ENCODE results near the gene ZNF679. TPM values are rescaled to one million over a fixed set of nuclear protein-coding genes. Genes with fewer than 3 reads are reported as not detected.
"Not testable (repeated sequence)": the region's sequence is repeated elsewhere in the genome, so short reads cannot be mapped to it uniquely, and the experiment has no call there.

ZNF679 gene
- polyA plus RNA-seq, 2 of the 4 experiments (the other 2 are of a cell fraction) = not detected

DNA sequence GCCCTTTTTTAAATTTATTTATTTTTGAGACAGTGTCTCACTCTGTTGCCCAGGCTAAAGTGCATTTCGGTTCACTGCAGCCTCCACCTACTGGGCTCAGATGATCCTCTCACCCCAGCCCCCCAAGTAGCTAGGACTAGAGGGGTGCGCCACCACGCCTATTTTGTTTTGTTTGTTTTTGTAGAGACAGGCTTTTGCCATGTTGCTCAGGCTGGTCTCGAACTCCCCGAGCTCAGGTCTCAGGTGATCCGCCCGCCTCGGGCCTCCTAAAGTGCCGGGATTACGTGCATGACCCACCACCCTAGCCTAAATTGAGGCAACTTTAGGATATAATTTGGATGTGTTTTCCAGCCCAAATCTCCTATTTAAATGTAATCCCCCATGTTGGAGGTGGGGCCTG is 86.3 kb downstream of the ZNF679 start (continued):
- no peak for TF ChIP-seq FOSL2 (IDR thresholded peaks at IDR 0.05)
- no peak for TF ChIP-seq FOSL2 (CRISPR knock-in tag; IDR thresholded peaks at IDR 0.05)
- TF ChIP-seq EHF (CRISPR knock-in tag; IDR thresholded peaks at IDR 0.05) = no peak
- no peak for TF ChIP-seq BHLHE40 (IDR thresholded peaks at IDR 0.05; ENCODE audit: low read depth, low read length)
- no peak for TF ChIP-seq TFCP2L1 (CRISPR knock-in tag; IDR thresholded peaks at IDR 0.05)
- TF ChIP-seq CEBPB (IDR thresholded peaks at IDR 0.05) = no peak
- no peak for TF ChIP-seq EHMT2 (IDR thresholded peaks at IDR 0.05; ENCODE audit: low read depth)

DNA sequence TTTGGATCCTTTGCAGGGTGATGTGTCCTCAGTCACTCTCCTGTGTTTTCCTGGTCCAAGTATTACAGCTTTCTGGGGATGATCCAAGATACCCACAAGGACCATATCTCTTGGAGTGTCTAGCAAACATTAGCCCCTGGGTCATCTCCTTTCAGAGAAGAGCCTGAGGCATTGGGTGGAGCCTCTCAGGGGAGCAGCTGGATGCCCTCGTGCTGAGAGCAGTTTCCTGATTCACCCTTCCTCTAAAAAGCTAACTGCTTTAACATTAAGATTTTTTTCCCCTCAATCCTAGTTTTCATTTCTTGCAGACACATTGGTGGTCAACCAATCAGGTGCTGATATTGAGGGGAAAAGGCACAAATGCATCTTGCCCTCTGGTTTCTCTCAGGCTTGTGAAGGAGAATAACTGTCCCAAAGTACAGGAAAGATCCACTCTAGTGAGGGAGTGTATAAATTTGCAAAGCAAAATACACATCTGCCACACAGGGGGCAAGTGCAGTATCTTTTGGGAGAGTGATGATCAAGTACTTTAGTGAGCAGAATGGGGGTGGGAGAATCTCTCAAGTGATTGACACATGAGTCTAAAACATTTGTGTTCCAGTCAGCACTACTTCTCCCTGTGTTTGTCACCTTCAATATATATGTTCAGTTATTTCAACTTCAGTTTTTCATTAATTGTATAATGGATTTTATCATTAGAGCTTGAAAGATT is 87.9 kb downstream of the ZNF679 start:
- POLR2A ChIA-PET; H3K4me3 ChIP-seq; CTCF ChIA-PET; H3K4me2 ChIP-seq; ATAC-seq; H3K4me1 ChIP-seq; H3K27ac ChIP-seq; H3K9me3 ChIP-seq; DNase-seq (ENCODE audit: low read depth in 1 of 2, low spot score in 1 of 2); FAIRE-seq: not testable (repeated sequence)
- WGBS (ENCODE audit: missing lambda C conversion rate) = 0% methylated on average over 1 of the region's 1 CpG

Other genes starting within 250 kb of the ZNF679 start
- not detected in 2 replicates for gene ZNF722, start 229.6 kb upstream of the ZNF679 start, polyA plus RNA-seq (2011; rRNA removed)
- gene ZNF722, start 229.6 kb upstream of the ZNF679 start, polyA plus RNA-seq (2017; fragmentation: RNase III; extraction: RNeasy Plus Mini Kit Qiagen cat#74134 plus additional on column Dnase treatment) = not detected in 3 replicates
- not detected in 2 replicates for gene ZNF727, start 183.0 kb upstream of the ZNF679 start, polyA plus RNA-seq (2011; rRNA removed)
- not detected in 3 replicates for gene ZNF727, start 183.0 kb upstream of the ZNF679 start, polyA plus RNA-seq (2017; fragmentation: RNase III; extraction: RNeasy Plus Mini Kit Qiagen cat#74134 plus additional on column Dnase treatment)
- gene ZNF735, start 21.3 kb upstream of the ZNF679 start, polyA plus RNA-seq (2011; rRNA removed) = not detected in 2 replicates
- not detected in 3 replicates for gene ZNF735, start 21.3 kb upstream of the ZNF679 start, polyA plus RNA-seq (2017; fragmentation: RNase III; extraction: RNeasy Plus Mini Kit Qiagen cat#74134 plus additional on column Dnase treatment)
- gene ZNF736, start 85.5 kb downstream of the ZNF679 start, polyA plus RNA-seq (2011; rRNA removed) = 0.03 and 0.12 TPM in 2 replicates
- gene ZNF736, start 85.5 kb downstream of the ZNF679 start, polyA plus RNA-seq (2017; fragmentation: RNase III; extraction: RNeasy Plus Mini Kit Qiagen cat#74134 plus additional on column Dnase treatment) = 0.01 to 0.12 TPM (median 0.01 TPM) in 3 replicates

Data from A549 (cell line).